ENCODE data around the gene TRIM39. TPM values are rescaled to one million over a fixed set of nuclear protein-coding genes. Genes with fewer than 3 reads are reported as not detected.
"Not testable (repeated sequence)": the region's sequence is repeated elsewhere in the genome, so short reads cannot be mapped to it uniquely, and the experiment has no call there.

The TRIM39 gene
- 10 to 100 TPM in 1 of 2 donors, 1 to 10 TPM in 1; 7.4 to 13.1 TPM for total RNA-seq
- 10 to 100 TPM; 11.3 to 11.8 TPM for polyA plus RNA-seq (ENCODE audit: insufficient read length in 2 of 2)
- long read RNA-seq, donor 1, partial matches to known transcripts, result 0 of 1 reads
- long read RNA-seq, donor 1, other reads (novel, unspliced or antisense), result 0 of 1 reads
- long read RNA-seq, donor 2, result 0 reads
- long read RNA-seq, donor 3, result 0 reads
- long read RNA-seq, donor 4, partial matches to known transcripts, result 0 of 1 reads
- long read RNA-seq, donor 4, other reads (novel, unspliced or antisense), result 0 of 1 reads

DNA sequence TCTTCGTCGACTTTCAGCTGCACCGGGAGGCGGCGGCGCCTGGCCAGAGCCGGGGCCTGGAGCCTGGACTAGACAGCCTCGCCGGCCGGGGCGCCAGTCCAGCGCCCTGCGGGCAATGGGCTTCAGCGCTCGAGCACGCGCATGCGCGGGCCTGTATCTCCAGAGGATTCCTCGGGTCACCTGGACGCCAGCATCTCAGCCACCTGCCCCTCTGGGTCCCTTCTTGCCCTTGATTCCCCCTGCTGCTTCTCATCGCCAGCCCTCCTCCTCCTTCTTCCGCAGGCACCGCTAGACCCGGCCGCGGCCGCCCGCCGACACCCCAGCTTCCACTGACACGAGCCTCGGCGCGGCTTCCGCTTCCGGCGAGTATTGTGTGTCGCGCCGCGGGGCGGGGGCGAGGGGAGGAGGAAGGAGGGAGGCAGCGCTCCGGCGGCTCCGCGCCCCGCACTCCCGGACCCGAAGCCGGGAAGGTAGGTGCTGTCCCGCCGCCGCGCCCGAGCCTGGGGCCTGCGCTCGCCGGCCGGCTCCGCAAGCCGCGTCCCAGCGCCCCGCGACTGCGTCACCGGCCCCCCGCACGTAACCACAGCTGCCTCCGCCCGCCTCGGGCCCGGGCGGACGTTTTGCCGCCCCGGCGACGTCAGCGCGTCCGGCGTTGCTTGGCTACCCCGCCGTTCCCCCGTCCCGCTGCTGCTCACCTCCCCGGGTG is at the start of gene TRIM39:
TSS of gene TRIM39 (plus strand) at position 402 of the 706 bp plus-strand sequence. CDS start 2,391 bp downstream, outside the sequence.
- Histone ChIP-seq H3K9me3 (ENCODE audit: control insufficient read depth, insufficient read depth, low read length) (no peaks in the 10 kb centered on the region), H3K4me1 (ENCODE audit: control insufficient read depth, insufficient read depth, low read length) (peaks cover 13% of the 10 kb centered on the region), H3K4me3 (ENCODE audit: low read depth, low read length) (peak within 1 kb of the TSS; percentile 83), H3K27ac (ENCODE audit: low read depth, low read length) (peak within 1 kb of the TSS; percentile 92), H3K27me3 (ENCODE audit: control insufficient read depth, insufficient read depth, low read length) (no peaks in the 10 kb centered on the region), H3K36me3 (ENCODE audit: control insufficient read depth, insufficient read depth, low read length) (peaks cover 19% of the 10 kb centered on the region)
- DNase-seq (ENCODE audit: low read depth in 4 of 6, low spot score in 6 of 6), result peak; percentile 62 to 95 (median 82)
- under 1% methylated on average over 90 of the region's 90 CpGs for WGBS (ENCODE audit: insufficient coverage)

DNA sequence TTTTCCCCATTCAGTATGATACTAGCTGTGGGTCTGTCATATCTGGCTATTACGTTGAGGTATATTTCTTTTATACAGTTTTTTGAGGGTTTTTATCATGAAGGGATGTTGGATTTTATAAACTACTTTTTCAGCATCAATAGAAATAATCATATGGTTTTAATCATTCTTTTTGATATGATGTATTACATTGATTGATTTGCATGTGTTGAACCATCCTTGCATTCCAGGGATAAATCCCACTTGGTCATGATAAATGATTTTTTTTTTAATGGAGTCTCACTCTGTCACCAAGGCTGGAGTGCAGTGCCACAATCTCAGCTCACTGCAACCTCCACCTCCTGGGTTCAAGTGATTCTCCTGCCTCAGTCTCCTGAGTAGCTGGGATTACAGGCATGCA is 45.7 kb upstream of the TRIM39 start:
- H3K9me3 ChIP-seq (ENCODE audit: control insufficient read depth, insufficient read depth, low read length), result peaks cover 36% of the 10 kb centered on the region

GRCh38 chr6:30282522-30282921 is 44.2 kb upstream of the TRIM39 start:
- peaks cover 37% of the 10 kb centered on the region for H3K9me3 ChIP-seq (ENCODE audit: control insufficient read depth, insufficient read depth, low read length)
- no peaks in the 10 kb centered on the region for H3K27me3 ChIP-seq (ENCODE audit: control insufficient read depth, insufficient read depth, low read length)
- no peak overlapping the region for H3K4me3 ChIP-seq (ENCODE audit: low read depth, low read length)
- no peak overlapping the region for H3K27ac ChIP-seq (ENCODE audit: low read depth, low read length)
- DNase-seq (ENCODE audit: low read depth in 4 of 6, low spot score in 6 of 6), result no peak
- no peaks in the 10 kb centered on the region for H3K36me3 ChIP-seq (ENCODE audit: control insufficient read depth, insufficient read depth, low read length)
- no peaks in the 10 kb centered on the region for H3K4me1 ChIP-seq (ENCODE audit: control insufficient read depth, insufficient read depth, low read length)
- WGBS (ENCODE audit: insufficient coverage), result no CpG with 5 or more reads among the region's 2 CpGs

More for the DNA sequence above, 45.7 kb upstream of the TRIM39 start:
- not testable (repeated sequence) for H3K4me3 ChIP-seq (ENCODE audit: low read depth, low read length); H3K4me1 ChIP-seq (ENCODE audit: control insufficient read depth, insufficient read depth, low read length); H3K36me3 ChIP-seq (ENCODE audit: control insufficient read depth, insufficient read depth, low read length); H3K27ac ChIP-seq (ENCODE audit: low read depth, low read length); H3K27me3 ChIP-seq (ENCODE audit: control insufficient read depth, insufficient read depth, low read length); DNase-seq (ENCODE audit: low read depth in 4 of 6, low spot score in 6 of 6)
- WGBS (ENCODE audit: insufficient coverage), result no CpG with 5 or more reads among the region's 1 CpG

DNA sequence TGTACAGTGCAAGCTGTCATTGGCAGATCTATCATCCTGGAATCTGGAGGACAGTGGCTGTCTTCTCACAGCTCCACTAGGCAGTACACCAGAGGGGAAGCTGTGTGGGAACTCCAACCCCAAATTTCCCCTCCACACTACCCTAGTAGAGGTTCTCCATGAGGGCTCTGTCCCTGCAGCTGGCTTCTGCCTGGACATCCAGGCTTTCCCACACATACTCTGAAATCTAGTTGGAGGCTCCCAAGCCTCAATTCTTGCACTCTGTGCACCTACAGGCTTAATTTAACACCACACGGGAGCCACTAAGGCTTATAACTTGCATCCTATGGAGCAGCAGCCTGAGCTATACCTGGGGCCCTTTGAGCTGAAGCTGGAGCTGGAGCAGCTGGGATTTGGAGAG is 43.0 kb upstream of the TRIM39 start:
- no peak overlapping the region for H3K4me3 ChIP-seq (ENCODE audit: low read depth, low read length)
- DNase-seq (ENCODE audit: low read depth in 4 of 6, low spot score in 6 of 6), result no peak
- H3K9me3 ChIP-seq (ENCODE audit: control insufficient read depth, insufficient read depth, low read length), result peaks cover 38% of the 10 kb centered on the region
- WGBS (ENCODE audit: insufficient coverage), result no CpG with 5 or more reads among the region's 1 CpG
- no peaks in the 10 kb centered on the region for H3K27me3 ChIP-seq (ENCODE audit: control insufficient read depth, insufficient read depth, low read length)
- no peak overlapping the region for H3K27ac ChIP-seq (ENCODE audit: low read depth, low read length)
- peaks cover 3% of the 10 kb centered on the region for H3K36me3 ChIP-seq (ENCODE audit: control insufficient read depth, insufficient read depth, low read length)
- H3K4me1 ChIP-seq (ENCODE audit: control insufficient read depth, insufficient read depth, low read length), result no peaks in the 10 kb centered on the region

DNA sequence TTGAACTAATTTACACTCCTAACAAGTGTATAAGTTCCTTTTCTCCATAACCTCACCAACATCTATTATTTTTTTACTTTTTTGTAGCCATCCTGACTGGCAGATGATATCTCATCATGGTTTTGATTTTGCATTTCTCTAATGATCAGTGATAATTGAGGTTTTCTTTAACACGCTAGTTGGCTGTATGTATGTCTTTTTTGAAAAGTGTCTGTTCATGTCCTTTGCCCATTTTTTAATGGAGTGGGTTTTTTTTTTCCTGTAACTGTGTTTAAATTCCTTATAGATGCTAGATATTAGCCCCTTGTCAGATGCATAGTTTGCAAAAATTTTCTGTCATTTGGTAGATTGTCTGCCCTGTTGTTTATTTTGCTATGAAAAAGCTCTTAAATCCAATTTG is 39.6 kb upstream of the TRIM39 start:
- Histone ChIP-seq H3K27me3 (ENCODE audit: control insufficient read depth, insufficient read depth, low read length) (no peaks in the 10 kb centered on the region), H3K27ac (ENCODE audit: low read depth, low read length) (no peak overlapping the region), H3K9me3 (ENCODE audit: control insufficient read depth, insufficient read depth, low read length) (peaks cover 26% of the 10 kb centered on the region), H3K36me3 (ENCODE audit: control insufficient read depth, insufficient read depth, low read length) (peaks cover 9% of the 10 kb centered on the region), H3K4me3 (ENCODE audit: low read depth, low read length) (no peak overlapping the region), H3K4me1 (ENCODE audit: control insufficient read depth, insufficient read depth, low read length) (no peaks in the 10 kb centered on the region)
- 0% methylated on average over 1 of the region's 1 CpG for WGBS (ENCODE audit: insufficient coverage)
- DNase-seq (ENCODE audit: low read depth in 4 of 6, low spot score in 6 of 6), result no peak

GRCh38 chr6:30295837-30296236 is 30.9 kb upstream of the TRIM39 start:
- no peak overlapping the region for H3K4me3 ChIP-seq (ENCODE audit: low read depth, low read length)
- H3K36me3 ChIP-seq (ENCODE audit: control insufficient read depth, insufficient read depth, low read length), result peaks cover 13% of the 10 kb centered on the region
- no peaks in the 10 kb centered on the region for H3K27me3 ChIP-seq (ENCODE audit: control insufficient read depth, insufficient read depth, low read length)
- H3K4me1 ChIP-seq (ENCODE audit: control insufficient read depth, insufficient read depth, low read length), result no peaks in the 10 kb centered on the region
- H3K27ac ChIP-seq (ENCODE audit: low read depth, low read length), result no peak overlapping the region
- no peak for DNase-seq (ENCODE audit: low read depth in 4 of 6, low spot score in 6 of 6)
- 100% methylated on average over 1 of the region's 2 CpGs for WGBS (ENCODE audit: insufficient coverage)
- no peaks in the 10 kb centered on the region for H3K9me3 ChIP-seq (ENCODE audit: control insufficient read depth, insufficient read depth, low read length)

DNA sequence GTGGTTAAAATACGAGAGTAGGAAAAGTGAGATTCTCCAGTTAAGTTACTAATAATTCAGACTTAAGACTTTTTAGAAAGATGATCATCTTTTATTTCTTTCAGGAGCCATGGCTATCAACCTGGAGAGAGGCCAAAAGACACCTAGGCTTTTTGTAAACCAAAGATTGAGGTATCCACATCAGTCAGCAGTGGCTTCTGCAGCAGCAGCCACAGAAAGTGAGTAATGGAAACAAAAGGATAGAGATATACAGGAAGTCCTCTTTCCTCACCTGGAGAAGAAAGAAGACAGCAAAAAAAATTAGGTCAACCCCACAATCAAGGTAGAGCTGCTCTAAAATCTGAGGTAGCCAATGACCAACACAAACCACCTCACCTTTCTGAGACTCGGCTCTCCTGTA is 22.7 kb upstream of the TRIM39 start:
- Histone ChIP-seq H3K27me3 (ENCODE audit: control insufficient read depth, insufficient read depth, low read length) (no peaks in the 10 kb centered on the region), H3K36me3 (ENCODE audit: control insufficient read depth, insufficient read depth, low read length) (no peaks in the 10 kb centered on the region), H3K4me1 (ENCODE audit: control insufficient read depth, insufficient read depth, low read length) (no peaks in the 10 kb centered on the region), H3K9me3 (ENCODE audit: control insufficient read depth, insufficient read depth, low read length) (no peaks in the 10 kb centered on the region), H3K27ac (ENCODE audit: low read depth, low read length) (no peak overlapping the region), H3K4me3 (ENCODE audit: low read depth, low read length) (no peak overlapping the region)
- no peak for DNase-seq (ENCODE audit: low read depth in 4 of 6, low spot score in 6 of 6)
- WGBS (ENCODE audit: insufficient coverage), result 83% methylated on average over 1 of the region's 2 CpGs

DNA sequence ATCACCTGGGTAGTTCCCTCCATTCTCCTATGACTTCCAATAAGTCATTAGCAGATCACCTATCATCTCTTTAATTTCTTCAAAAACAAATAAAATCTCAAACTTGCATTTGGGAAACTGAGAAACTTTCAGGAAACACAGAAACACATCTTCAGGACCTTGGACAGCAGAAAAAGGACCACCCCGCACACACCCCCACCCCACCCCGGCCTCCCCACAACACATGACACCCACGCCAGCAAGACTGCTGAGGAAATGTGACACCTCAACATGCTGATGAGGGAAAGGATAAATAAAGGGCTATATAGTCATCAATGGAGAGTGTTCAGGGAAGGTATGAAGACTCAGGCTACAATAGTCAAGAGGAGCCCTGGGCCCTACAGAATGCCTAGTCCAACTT is 15.6 kb upstream of the TRIM39 start:
- Histone ChIP-seq H3K27ac (ENCODE audit: low read depth, low read length) (no peak overlapping the region), H3K9me3 (ENCODE audit: control insufficient read depth, insufficient read depth, low read length) (no peaks in the 10 kb centered on the region), H3K36me3 (ENCODE audit: control insufficient read depth, insufficient read depth, low read length) (no peaks in the 10 kb centered on the region), H3K4me3 (ENCODE audit: low read depth, low read length) (no peak overlapping the region), H3K4me1 (ENCODE audit: control insufficient read depth, insufficient read depth, low read length) (no peaks in the 10 kb centered on the region), H3K27me3 (ENCODE audit: control insufficient read depth, insufficient read depth, low read length) (no peaks in the 10 kb centered on the region)
- WGBS (ENCODE audit: insufficient coverage), result no CpG with 5 or more reads among the region's 3 CpGs
- no peak for DNase-seq (ENCODE audit: low read depth in 4 of 6, low spot score in 6 of 6)

GRCh38 chr6:30311671-30312070 is 15.1 kb upstream of the TRIM39 start:
- no peaks in the 10 kb centered on the region for H3K27me3 ChIP-seq (ENCODE audit: control insufficient read depth, insufficient read depth, low read length)
- no CpG with 5 or more reads among the region's 1 CpG for WGBS (ENCODE audit: insufficient coverage)
- no peak overlapping the region for H3K4me3 ChIP-seq (ENCODE audit: low read depth, low read length)
- no peaks in the 10 kb centered on the region for H3K9me3 ChIP-seq (ENCODE audit: control insufficient read depth, insufficient read depth, low read length)
- H3K4me1 ChIP-seq (ENCODE audit: control insufficient read depth, insufficient read depth, low read length), result no peaks in the 10 kb centered on the region
- no peaks in the 10 kb centered on the region for H3K36me3 ChIP-seq (ENCODE audit: control insufficient read depth, insufficient read depth, low read length)
- H3K27ac ChIP-seq (ENCODE audit: low read depth, low read length), result no peak overlapping the region
- DNase-seq (ENCODE audit: low read depth in 4 of 6, low spot score in 6 of 6), result no peak

- DNase-seq (ENCODE audit: low read depth in 4 of 6, low spot score in 6 of 6), result no peak
- Histone ChIP-seq H3K4me1 (ENCODE audit: control insufficient read depth, insufficient read depth, low read length) (no peaks in the 10 kb centered on the region), H3K27ac (ENCODE audit: low read depth, low read length) (no peak overlapping the region), H3K36me3 (ENCODE audit: control insufficient read depth, insufficient read depth, low read length) (no peaks in the 10 kb centered on the region), H3K9me3 (ENCODE audit: control insufficient read depth, insufficient read depth, low read length) (no peaks in the 10 kb centered on the region), H3K27me3 (ENCODE audit: control insufficient read depth, insufficient read depth, low read length) (no peaks in the 10 kb centered on the region), H3K4me3 (ENCODE audit: low read depth, low read length) (no peak overlapping the region)
- 100% methylated on average over 2 of the region's 2 CpGs for WGBS (ENCODE audit: insufficient coverage)
Measured at GRCh38 chr6:30312266-30312665, 14.5 kb upstream of the TRIM39 start.

Data from spinal cord (tissue), 10 donors.